Ovary (tissue), 9 donors: ENCODE measurements around the gene SLC66A3. TPM values are rescaled to one million over a fixed set of nuclear protein-coding genes. Genes with fewer than 3 reads are reported as not detected.

Experiments used
- DNase-seq, 5 donors: peaks; one replicate each; pipeline ENCODE4 v3.0.0-alpha.2; 2019 to 2020
- H3K27ac ChIP-seq, 2 donors: fragments of 200-600 bp; one replicate each; pipeline versions ENCODE4 v1.5.1 to v1.8.0; 2019 to 2022
- H3K27me3 ChIP-seq: fragments of 200-600 bp; one replicate; pipeline ENCODE4 v1.8.0; 2022
- H3K36me3 ChIP-seq: fragments of 200-600 bp; sonication (generic); one replicate; pipeline ENCODE4 v1.5.1; 2019
- H3K4me1 ChIP-seq: one replicate; pipeline ENCODE4 v1.8.1; 2013; ENCODE audit warnings: mild to moderate bottlenecking, moderate library complexity; ENCODE audit not compliant: insufficient read depth
- H3K4me3 ChIP-seq: fragments of 200-600 bp; sonication (generic); one replicate; pipeline ENCODE4 v1.5.1; 2017
- H3K9me3 ChIP-seq, 2 donors: fragments of 200-600 bp in 1 of 2; sonication (generic) in 1 of 2; one replicate each; pipeline versions ENCODE4 v1.5.1 to v1.8.1; 2013 to 2019; ENCODE audit warnings: mild to moderate bottlenecking in 1 of 2, moderate library complexity in 1 of 2
- EP300 ChIP-seq: sonication (generic); formaldehyde crosslinking; IDR thresholded peaks from one replicate; pipeline ENCODE4 v1.6.1; 2017; ENCODE audit warnings: antibody characterized with exemption
- POLR2A ChIP-seq: fragments of 450-650 bp; IDR thresholded peaks from one replicate; pipeline ENCODE4 v1.6.1; 2017; ENCODE audit warnings: antibody characterized with exemption, mild to moderate bottlenecking, moderate library complexity
- WGBS, 3 donors: extraction: QIAGEN DNeasy Blood & Tissue Kit in 1 of 3; methylation state at CpG; one replicate each; pipeline versions ENCODE4 v1.1.5 to v1.1.7; 2013 to 2017; 5-methylcytosine and 5-hydroxymethylcytosine counted together
- intact Hi-C, 4 donors: fragments of 100-400 bp; cut with DNase I; formaldehyde crosslinking; loops; one replicate each; pipeline versions ENCODE4 v1.11.0 to v1.15.1; 2022 to 2023
- polyA plus RNA-seq, 2 donors: library from polyadenylated mRNA; stranded (reverse); fragments of 200-250 nt in 1 of 2; fragments of 350-450 nt in 1 of 2; fragmentation: Illumina TruSeq in 1 of 2; extraction: RNeasy Lipid Tissue Mini Kit (QIAGEN cat#74804) in 1 of 2; gene quantifications; one replicate each; pipeline ENCODE4 v1.2.3, GENCODE V29; 2013 to 2014
- total RNA-seq, 7 donors: library from RNA; depleted of rRNA in 2 of 7; stranded (reverse); fragments of >200 nt in 2 of 7; fragmentation: NEBNext Ultra II Directional in 3 of 7; extraction: Animal tissue kit (Norgen Biotek cat#: 25700) in 3 of 7; gene quantifications; one replicate each; pipeline versions ENCODE4 v1.1.0 to v1.2.4, GENCODE V29; 2016 to 2023
- TF ChIP-seq, protein P1 (sequence below), 3 donors: fragments of 450-650 bp in 2 of 3; fragments of 200-600 bp in 1 of 3; IDR thresholded peaks; one replicate each; pipeline versions ENCODE4 v1.5.1 to v1.8.0; 2016 to 2022; ENCODE audit warnings: antibody characterized with exemption in 3 of 3, mild to moderate bottlenecking in 1 of 3
- donor health status: DM: no; HTN: no; CAD: no; lungs with moderate emphysema.
- donor health status: DM: no; HTN: no; CAD: no.
- donor health status: Bipolar disorder and iron deficiency.
- donor health status: DM: yes; HTN: yes; CAD: no.
- donor health status: DM: no; HTN: no; CAD: no.
- donor health status: DM: yes; HTN: yes; CAD: no.

The SLC66A3 gene
- total and polyA plus RNA-seq, 9 donors = 22.9 to 76.2 (median 30.9) TPM

GRCh38 chr2:11133238-11133935 is 21.9 kb upstream of the SLC66A3 start:
- peak overlapping the region; percentile 41 for H3K4me3 ChIP-seq
- H3K9me3 ChIP-seq = no peaks in the 10 kb centered on the region
- no peaks in the 10 kb centered on the region for H3K27me3 ChIP-seq
- peaks cover 6% of the 10 kb centered on the region for H3K4me1 ChIP-seq
- H3K27ac ChIP-seq = no peak overlapping the region
- WGBS, 3 donors = 9 to 11% (median 10%) methylated on average over 25 of the region's 25 CpGs
- H3K36me3 ChIP-seq = no peaks in the 10 kb centered on the region
- peak in 3 of 5 donors; percentile 31 to 51 (median 41) for DNase-seq
- intact Hi-C loops = loop anchor here (2.0 to 10.0 kb wide), 6 partner anchors 81 to 313 kb away; no protein-coding TSS in a partner anchor
- no peak for TF ChIP-seq EP300
- TF ChIP-seq POLR2A = no peak
- TF ChIP-seq, protein P1, sequence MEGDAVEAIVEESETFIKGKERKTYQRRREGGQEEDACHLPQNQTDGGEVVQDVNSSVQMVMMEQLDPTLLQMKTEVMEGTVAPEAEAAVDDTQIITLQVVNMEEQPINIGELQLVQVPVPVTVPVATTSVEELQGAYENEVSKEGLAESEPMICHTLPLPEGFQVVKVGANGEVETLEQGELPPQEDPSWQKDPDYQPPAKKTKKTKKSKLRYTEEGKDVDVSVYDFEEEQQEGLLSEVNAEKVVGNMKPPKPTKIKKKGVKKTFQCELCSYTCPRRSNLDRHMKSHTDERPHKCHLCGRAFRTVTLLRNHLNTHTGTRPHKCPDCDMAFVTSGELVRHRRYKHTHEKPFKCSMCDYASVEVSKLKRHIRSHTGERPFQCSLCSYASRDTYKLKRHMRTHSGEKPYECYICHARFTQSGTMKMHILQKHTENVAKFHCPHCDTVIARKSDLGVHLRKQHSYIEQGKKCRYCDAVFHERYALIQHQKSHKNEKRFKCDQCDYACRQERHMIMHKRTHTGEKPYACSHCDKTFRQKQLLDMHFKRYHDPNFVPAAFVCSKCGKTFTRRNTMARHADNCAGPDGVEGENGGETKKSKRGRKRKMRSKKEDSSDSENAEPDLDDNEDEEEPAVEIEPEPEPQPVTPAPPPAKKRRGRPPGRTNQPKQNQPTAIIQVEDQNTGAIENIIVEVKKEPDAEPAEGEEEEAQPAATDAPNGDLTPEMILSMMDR (IDR thresholded peaks at IDR 0.05) = no peak

GRCh38 chr2:11133936-11134320 is 21.3 kb upstream of the SLC66A3 start:
- Histone ChIP-seq H3K27ac (no peak overlapping the region), H3K4me3 (peak overlapping the region; percentile 41), H3K9me3 (no peaks in the 10 kb centered on the region), H3K4me1 (peaks cover 6% of the 10 kb centered on the region), H3K27me3 (no peaks in the 10 kb centered on the region), H3K36me3 (no peaks in the 10 kb centered on the region)
- TF ChIP-seq POLR2A (no peak), EP300 (no peak)
- TF ChIP-seq, protein P1 (IDR thresholded peaks at IDR 0.05) = no peak
- intact Hi-C loops = loop anchor here (2.0 to 10.0 kb wide), 6 partner anchors 81 to 313 kb away; no protein-coding TSS in a partner anchor
- WGBS, 3 donors = 31 to 35% (median 34%) methylated on average over 8 of the region's 8 CpGs
- no peak for DNase-seq

GRCh38 chr2:11134349-11134748 is 20.9 kb upstream of the SLC66A3 start:
- WGBS, 3 donors = 74 to 81% (median 74%) methylated on average over 5 of the region's 5 CpGs
- no peak for TF ChIP-seq EP300
- no peak for TF ChIP-seq POLR2A
- TF ChIP-seq, protein P1 (IDR thresholded peaks at IDR 0.05) = no peak
- no peak for DNase-seq
- H3K36me3 ChIP-seq = no peaks in the 10 kb centered on the region
- intact Hi-C loops = loop anchor here (5.0 to 10.0 kb wide), 5 partner anchors 80 to 310 kb away; no protein-coding TSS in a partner anchor
- no peak overlapping the region for H3K27ac ChIP-seq
- no peaks in the 10 kb centered on the region for H3K27me3 ChIP-seq
- H3K4me1 ChIP-seq = peaks cover 6% of the 10 kb centered on the region
- no peak overlapping the region for H3K4me3 ChIP-seq
- H3K9me3 ChIP-seq = no peaks in the 10 kb centered on the region

DNA sequence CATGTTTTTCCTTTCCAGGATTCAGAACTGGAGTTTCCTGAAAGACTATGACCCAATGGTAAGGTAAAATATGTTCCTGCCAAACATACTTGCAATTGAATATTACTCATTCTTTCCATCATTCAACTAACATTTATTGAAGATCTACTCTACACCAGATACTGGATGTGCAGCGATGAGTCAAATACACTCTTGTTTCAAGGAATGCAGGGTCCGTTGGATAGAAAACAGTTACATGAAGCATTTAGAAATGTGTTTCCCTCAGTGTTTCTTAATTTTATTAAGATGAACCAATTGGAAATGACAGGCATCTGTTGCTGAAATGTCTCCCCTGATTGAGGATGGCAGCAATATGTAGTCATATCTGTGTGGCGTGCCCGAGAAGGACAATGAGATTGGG is 14.8 kb upstream of the SLC66A3 start:
- 80 to 82% (median 81%) methylated on average over 4 of the region's 4 CpGs for WGBS, 3 donors
- no peaks in the 10 kb centered on the region for H3K4me1 ChIP-seq
- no peaks in the 10 kb centered on the region for H3K9me3 ChIP-seq
- no peak overlapping the region for H3K27ac ChIP-seq
- intact Hi-C loops = no loop called here
- no peak overlapping the region for H3K4me3 ChIP-seq
- H3K36me3 ChIP-seq = no peaks in the 10 kb centered on the region
- no peaks in the 10 kb centered on the region for H3K27me3 ChIP-seq
- no peak for DNase-seq
- TF ChIP-seq POLR2A (no peak), EP300 (no peak)
- TF ChIP-seq, protein P1 (IDR thresholded peaks at IDR 0.05) = no peak
